Hepatocyte (in vitro differentiated cells): ENCODE measurements around the gene FYN.

Experiments
- CTCF ChIP-seq: fragments of 200-600 bp; sonication (generic); IDR thresholded peaks from 2 replicates; pipeline ENCODE4 v1.5.1; 2016; ENCODE audit warnings: antibody characterized with exemption, mild to moderate bottlenecking; ENCODE audit not compliant: poor library complexity
- EZH2 ChIP-seq: fragments of 200-600 bp; sonication (generic); IDR thresholded peaks from 2 replicates; pipeline ENCODE4 v1.6.1; 2016; ENCODE audit warnings: antibody characterized with exemption, mild to moderate bottlenecking, borderline replicate concordance

- TF ChIP-seq EZH2: no peak
- TF ChIP-seq CTCF: no peak
Observed at GRCh38 chr6:111857674-111858337, 15.4 kb downstream of the FYN start.
